Posterior cingulate gyrus (tissue), 11 donors: ENCODE measurements around the gene SPPL3.

Experiments used
- DNase-seq, 10 donors: peaks; one replicate each; pipeline versions ENCODE4 v3.0.0 to v3.0.0-alpha.2; 2020 to 2021; ENCODE audit warnings: mixed read lengths in 3 of 10
- intact Hi-C: fragments of 100-400 bp; cut with DNase I; formaldehyde crosslinking; loops from one replicate; pipeline ENCODE4 v1.15.1; 2023

Gene SPPL3

GRCh38 chr12:120879718-120880300 is 24.3 kb downstream of the SPPL3 start:
- no peak for DNase-seq
- intact Hi-C loops = no loop called here

GRCh38 chr12:120879102-120879501 is 25.1 kb downstream of the SPPL3 start:
- intact Hi-C loops = no loop called here
- no peak for DNase-seq

GRCh38 chr12:120874547-120875245 is 29.5 kb downstream of the SPPL3 start:
- DNase-seq = peak in 4 of 10 donors; percentile 14 to 23 (median 16)
- intact Hi-C loops = no loop called here

- intact Hi-C loops = no loop called here
- no peak for DNase-seq
Measured at GRCh38 chr12:120873226-120873625, 30.9 kb downstream of the SPPL3 start.

- no peak for DNase-seq
- intact Hi-C loops = no loop called here
Measured at GRCh38 chr12:120872487-120872886, 31.7 kb downstream of the SPPL3 start.

GRCh38 chr12:120870415-120870814 is 33.7 kb downstream of the SPPL3 start:
- no peak for DNase-seq
- intact Hi-C loops = no loop called here

GRCh38 chr12:120869376-120869775 is 34.8 kb downstream of the SPPL3 start:
- intact Hi-C loops = no loop called here
- no peak for DNase-seq

GRCh38 chr12:120866108-120866507 is 38.0 kb downstream of the SPPL3 start:
- intact Hi-C loops = no loop called here

GRCh38 chr12:120865098-120865497 is 39.1 kb downstream of the SPPL3 start:
- DNase-seq = no peak
- intact Hi-C loops = no loop called here

More at GRCh38 chr12:120866108-120866507, 38.0 kb downstream of the SPPL3 start:
- DNase-seq = no peak

- intact Hi-C loops = no loop called here
- DNase-seq = no peak
Measured at GRCh38 chr12:120862664-120863063, 41.5 kb downstream of the SPPL3 start.

- no peak for DNase-seq
- intact Hi-C loops = no loop called here
Measured at GRCh38 chr12:120861074-120861795, 42.9 kb downstream of the SPPL3 start.

GRCh38 chr12:120858306-120859088 is 45.7 kb downstream of the SPPL3 start:
- intact Hi-C loops = loop anchor here (5.0 kb wide), 1 partner anchor 44 kb away; the partner anchor contains the start of gene SPPL3
- DNase-seq = no peak

- intact Hi-C loops = loop anchor here (5.0 kb wide), 1 partner anchor 45 kb away; the partner anchor contains the start of gene SPPL3
- no peak for DNase-seq
Measured at GRCh38 chr12:120856980-120857379, 47.2 kb downstream of the SPPL3 start.

- intact Hi-C loops = loop anchor here (5.0 kb wide), 1 partner anchor 46 kb away; the partner anchor contains the start of gene SPPL3
- no peak for DNase-seq
Measured at GRCh38 chr12:120855823-120856588, 48.2 kb downstream of the SPPL3 start.

- DNase-seq = no peak
- intact Hi-C loops = loop anchor here (5.0 kb wide), 1 partner anchor 47 kb away; the partner anchor contains the start of gene SPPL3
Measured at GRCh38 chr12:120854804-120855203, 49.4 kb downstream of the SPPL3 start.

GRCh38 chr12:120853188-120853587 is 51.0 kb downstream of the SPPL3 start:
- intact Hi-C loops = no loop called here
- no peak for DNase-seq

- intact Hi-C loops = no loop called here
- no peak for DNase-seq
Measured at GRCh38 chr12:120851944-120852343, 52.2 kb downstream of the SPPL3 start.

- intact Hi-C loops = no loop called here
- DNase-seq = no peak
Measured at GRCh38 chr12:120851444-120851843, 52.7 kb downstream of the SPPL3 start.

GRCh38 chr12:120849765-120850164 is 54.4 kb downstream of the SPPL3 start:
- intact Hi-C loops = no loop called here
- no peak for DNase-seq

- intact Hi-C loops = no loop called here
Measured at GRCh38 chr12:120847814-120848213, 56.3 kb downstream of the SPPL3 start.

More at GRCh38 chr12:120847814-120848213, 56.3 kb downstream of the SPPL3 start:
- DNase-seq = no peak
